K562 (cell line): ENCODE data around the gene BCAS1. TPM values are rescaled to one million over a fixed set of nuclear protein-coding genes. Genes with fewer than 3 reads are reported as not detected.

Experiments used
- ATAC-seq: fragments of 200-7000 bp; cut with Tn5 transposase; 3 replicates; pipeline ENCODE4 v1.9.1; 2020; ENCODE audit warnings: moderate library complexity
- BruUV-seq: library from RNA; stranded (reverse); fragments of 400-500 nt; replicated peaks from 2 replicates; lab custom pipeline; 2021; lab: Mats Ljungman, UMichigan
- CTCF ChIA-PET: fragments of 300-600 bp; formaldehyde crosslinking; extraction: SDS; loops from one replicate; lab custom pipeline; 2021; ENCODE audit warnings: low intra/inter-chr PET ratio; lab: Yijun Ruan, JAX
- POLR2A ChIA-PET: fragments of 300-600, 350-650 bp; sonication (Branson Sonifier 250); formaldehyde crosslinking; extraction: SDS; loops from one replicate; lab custom pipeline; 2021; ENCODE audit warnings: antibody characterized with exemption, inconsistent platforms; lab: Yijun Ruan, JAX
- DNase-seq, 4 experiments: peaks; one replicate each; pipeline versions ENCODE4 v3.0.0 to v3.0.0-alpha.2; 2011 to 2018; ENCODE audit warnings: low spot score in 3 of 4, mixed read lengths in 3 of 4; ENCODE audit errors: extremely low read depth in 1 of 4
- FAIRE-seq: peaks from 2 replicates; lab custom pipeline; 2011; peaks lifted over from hg19 to GRCh38; lab: Jason Lieb, UNC
- H2AFZ ChIP-seq: 2 replicates; pipeline ENCODE4 v1.6.0; 2011; ENCODE audit warnings: low read depth, low read length, control low read depth, inconsistent platforms
- H3K27ac ChIP-seq: fragments of 200-600 bp; 3 replicates; pipeline ENCODE4 v1.8.0; 2011; ENCODE audit warnings: low read depth, mild to moderate bottlenecking, control low read depth, inconsistent platforms, low read length, moderate library complexity, mixed read lengths; ENCODE audit errors: extremely low read depth
- H3K27me3 ChIP-seq, 2 experiments: fragments of 300-600 bp in 1 of 2; 2 replicates in 1 of 2; 3 replicates in 1 of 2; pipeline versions ENCODE4 v1.6.0 to v1.8.0; 2011; ENCODE audit warnings: inconsistent platforms in 2 of 2, low read length in 2 of 2, mild to moderate bottlenecking in 1 of 2, mixed read lengths in 1 of 2, moderate library complexity in 1 of 2; ENCODE audit not compliant: control insufficient read depth in 2 of 2, insufficient read depth in 2 of 2
- H3K36me3 ChIP-seq: fragments of 300-600 bp; 3 replicates; pipeline ENCODE4 v1.8.0; 2011; ENCODE audit warnings: mild to moderate bottlenecking, low read length, inconsistent platforms; ENCODE audit not compliant: control insufficient read depth, insufficient read depth
- H3K4me1 ChIP-seq, 2 experiments: fragments of 200-600 bp in 1 of 2; replicated peaks in 1 of 2; 2 replicates in 1 of 2; 3 replicates in 1 of 2; pipeline versions ENCODE4 v1.5.1 to v1.8.0; 2011; ENCODE audit warnings: inconsistent platforms in 2 of 2, low read length in 2 of 2, mild to moderate bottlenecking in 1 of 2, mixed read lengths in 1 of 2, moderate library complexity in 1 of 2; ENCODE audit not compliant: control insufficient read depth in 2 of 2, insufficient read depth in 2 of 2
- H3K4me2 ChIP-seq: 2 replicates; pipeline ENCODE4 v1.6.1; 2011; ENCODE audit warnings: low read length, control low read depth, inconsistent platforms, mixed read lengths; ENCODE audit not compliant: insufficient read depth
- H3K4me3 ChIP-seq: fragments of 200-600 bp; sonication (generic), shearing (Covaris generic); 2 replicates; pipeline ENCODE4 v1.5.1; 2016; ENCODE audit warnings: control low read depth, inconsistent platforms
- H3K79me2 ChIP-seq: fragments of 200-600 bp; 3 replicates; pipeline ENCODE4 v1.8.0; 2011; ENCODE audit warnings: low read length, inconsistent platforms; ENCODE audit not compliant: control insufficient read depth, insufficient read depth
- H3K9ac ChIP-seq, 2 experiments: 2 replicates each; pipeline versions ENCODE4 v1.6.0 to v1.6.1; 2011; ENCODE audit warnings: low read depth in 2 of 2, low read length in 2 of 2, control low read depth in 1 of 2, inconsistent platforms in 1 of 2, mild to moderate bottlenecking in 1 of 2, mixed read lengths in 1 of 2; ENCODE audit not compliant: insufficient read depth in 1 of 2
- H3K9me1 ChIP-seq: one replicate; pipeline ENCODE4 v1.6.0; 2011; ENCODE audit warnings: inconsistent platforms, mild to moderate bottlenecking, low read length, moderate library complexity; ENCODE audit not compliant: control insufficient read depth, insufficient read depth
- H3K9me3 ChIP-seq: replicated peaks from 2 replicates; pipeline ENCODE4 v1.5.1; 2011; ENCODE audit warnings: low read depth, low read length, inconsistent platforms; ENCODE audit not compliant: control insufficient read depth, insufficient read depth
- H4K20me1 ChIP-seq: replicated peaks from 2 replicates; pipeline ENCODE4 v1.6.1; 2011; ENCODE audit warnings: low read length, inconsistent platforms, mixed read lengths; ENCODE audit not compliant: control insufficient read depth, insufficient read depth
- ARHGAP35 ChIP-seq: fragments of 450-650 bp; IDR thresholded peaks from 2 replicates; pipeline ENCODE4 v1.6.1; 2018; ENCODE audit not compliant: partially characterized antibody
- BCL6 ChIP-seq: fragments of 250-450 bp; sonication (Bioruptor Pico); IDR thresholded peaks from 2 replicates; pipeline ENCODE4 v1.4.0; 2020
- IFI16 ChIP-seq: fragments of 250-450 bp; sonication (Bioruptor Pico); IDR thresholded peaks from 2 replicates; pipeline ENCODE4 v2.1.2; 2022; ENCODE audit warnings: mild to moderate bottlenecking, inconsistent platforms
- L3MBTL2 ChIP-seq: fragments of 450-650 bp; IDR thresholded peaks from 2 replicates; pipeline ENCODE4 v1.6.1; 2016; ENCODE audit warnings: mild to moderate bottlenecking, moderate library complexity
- MAFF ChIP-seq: IDR thresholded peaks from 2 replicates; pipeline ENCODE4 v1.6.1; 2012; ENCODE audit warnings: low read length, improper control_type of control experiment
- MEIS2 ChIP-seq: fragments of 450-650 bp; IDR thresholded peaks from 2 replicates; pipeline ENCODE4 v1.6.1; 2014; ENCODE audit warnings: mild to moderate bottlenecking; ENCODE audit not compliant: partially characterized antibody
- PKNOX1 ChIP-seq: fragments of 450-650 bp; IDR thresholded peaks from 2 replicates; pipeline ENCODE4 v1.6.1; 2016
- POLR2A ChIP-seq: fragments of 450-650 bp; conservative IDR thresholded peaks from 2 replicates; pipeline ENCODE4 v1.6.1; 2016
- POLR2H ChIP-seq: IDR thresholded peaks from 2 replicates; pipeline ENCODE4 v1.6.1; 2016; ENCODE audit warnings: missing genetic modification characterization, low read depth, mild to moderate bottlenecking, control low read depth, missing compliant biosample characterization, moderate library complexity
- RBFOX2 ChIP-seq: fragments of 200-400 bp; formaldehyde crosslinking; IDR thresholded peaks from 2 replicates; pipeline ENCODE4 v1.6.1; 2017; ENCODE audit warnings: low read depth, mild to moderate bottlenecking, low read length, moderate library complexity
- RBM14 ChIP-seq: fragments of 200-400 bp; formaldehyde crosslinking; IDR thresholded peaks from 2 replicates; pipeline ENCODE4 v1.6.1; 2018; ENCODE audit warnings: low read depth, mild to moderate bottlenecking, low read length, moderate library complexity, borderline replicate concordance; ENCODE audit not compliant: insufficient read depth
- RBM25 ChIP-seq: fragments of 200-400 bp; formaldehyde crosslinking; IDR thresholded peaks from 2 replicates; pipeline ENCODE4 v1.6.1; 2018; ENCODE audit warnings: low read length, low read depth, moderate library complexity; ENCODE audit not compliant: severe bottlenecking
- ZBTB11 ChIP-seq, 3 experiments: fragments of 200-800 bp in 1 of 3; fragments of 250-450 bp in 1 of 3; fragments of 450-650 bp in 1 of 3; sonication (Bioruptor Pico) in 1 of 3; sonication (Bioruptor generic) in 1 of 3; formaldehyde crosslinking in 1 of 3; IDR thresholded peaks; 2 replicates each; pipeline versions ENCODE4 v1.6.1 to v1.8.0; 2016 to 2022; ENCODE audit warnings: mild to moderate bottlenecking in 2 of 3, missing genetic modification characterization in 2 of 3, missing compliant biosample characterization in 1 of 3, moderate library complexity in 1 of 3
- ZNF23 ChIP-seq: fragments of 250-450 bp; sonication (Bioruptor Pico); IDR thresholded peaks from 2 replicates; pipeline ENCODE4 v1.4.0; 2020; ENCODE audit warnings: mild to moderate bottlenecking
- ZNF316 ChIP-seq: fragments of 450-650 bp; IDR thresholded peaks from 2 replicates; pipeline ENCODE4 v1.6.1; 2016
- ZNF384 ChIP-seq: IDR thresholded peaks from 2 replicates; pipeline ENCODE4 v1.6.1; 2012; ENCODE audit warnings: low read depth, low read length, improper control_type of control experiment
- WGBS: fragments of 100-300 bp; shearing (Covaris generic); methylation state at CpG from one replicate; pipeline ENCODE4 v1.1.6; 2016; ENCODE audit warnings: low coverage, mixed read lengths; ENCODE audit not compliant: insufficient coverage; ENCODE audit errors: missing lambda C conversion rate; 5-methylcytosine and 5-hydroxymethylcytosine counted together
- in situ Hi-C: fragments of 300-500 bp; cut with MboI; formaldehyde crosslinking; loops from 4 replicates; pipeline ENCODE4 v1.15.0; 2018; ENCODE audit warnings: inconsistent platforms, mixed read lengths
- intact Hi-C: fragments of 100-400 bp; cut with micrococcal nuclease; formaldehyde crosslinking; loops from 2 replicates; pipeline ENCODE4 v1.14.2; 2022
- polyA plus RNA-seq, 8 experiments: library from polyadenylated mRNA; depleted of rRNA in 4 of 8; stranded (reverse) in 5 of 8; unstranded in 3 of 8; fragments of >200 nt; fragmentation: Nextera tagmentation in 2 of 8; fragmentation: Illumina TruSeq in 1 of 8; extraction: Ambion mirVana in 2 of 8; extraction: Trizol in 1 of 8; gene quantifications; 2 replicates each; pipeline versions ENCODE4 v1.2.1 to v1.2.3, GENCODE V29; 2011 to 2014; ENCODE audit warnings: inconsistent platforms in 1 of 8, missing spikeins in 1 of 8
- total RNA-seq, 7 experiments: library from RNA; depleted of rRNA in 6 of 7; stranded (reverse); fragments of >200 nt in 6 of 7; fragmentation: Illumina TruSeq in 2 of 7; extraction: Trizol in 2 of 7; gene quantifications; 2 replicates each; pipeline versions ENCODE4 v1.2.1 to v1.2.3, GENCODE V29; 2011 to 2021; ENCODE audit warnings: low replicate concordance in 1 of 7

BCAS1 gene
- total and polyA plus RNA-seq, 9 of the 15 experiments (the other 6 are each of a cell fraction or from before 2014, with no cell fraction given), result 0.18 to 2.3 (median 0.93) TPM

DNA sequence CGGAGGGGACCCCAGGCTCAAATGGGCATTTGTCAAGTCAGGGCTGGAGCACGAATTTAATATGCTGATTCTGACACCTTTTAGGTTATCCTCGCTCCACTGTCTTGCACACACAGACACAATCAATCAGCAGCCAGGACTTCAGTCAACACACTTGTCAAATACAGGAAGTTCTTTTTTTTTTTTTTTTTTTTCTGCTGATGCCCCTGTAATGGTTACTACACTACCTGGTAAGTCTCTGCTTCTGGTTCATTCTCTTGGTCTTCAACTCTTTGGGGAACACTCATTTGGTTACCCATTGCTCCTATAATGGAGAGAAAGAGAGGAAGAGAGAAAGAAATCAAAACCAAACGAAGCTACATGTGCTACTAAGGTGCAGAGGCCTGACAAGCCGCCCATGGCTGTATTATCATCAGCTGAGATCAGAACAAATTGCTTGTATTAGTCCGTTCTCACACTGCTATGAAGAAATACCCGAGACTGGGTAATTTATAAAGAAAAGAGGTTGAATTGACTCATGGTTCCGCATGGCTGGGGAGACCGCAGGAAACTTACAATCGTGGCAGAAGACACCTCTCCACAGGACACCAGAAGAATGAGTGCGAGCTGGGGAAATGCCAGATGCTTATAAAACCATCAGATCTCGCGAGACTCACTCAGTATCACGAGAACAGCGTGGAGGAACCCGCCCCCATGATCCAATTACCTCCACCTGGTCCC lies 11.8 kb downstream of the BCAS1 start:
- peaks cover 2% of the 10 kb centered on the region in 2 experiments; a peak in 1 of 5 replicates for H3K4me1 ChIP-seq
- H3K27me3 ChIP-seq, result no peaks in the 10 kb centered on the region
- TSS peak; percentile 79 for BruUV-seq
- 29% methylated on average over 16 of the region's 16 CpGs for WGBS
- POLR2A ChIA-PET, result interaction anchor here (0.5 to 1.3 kb wide), 4 partner anchors 12 to 507 kb away, joined by 3 read pairs; no protein-coding TSS in a partner anchor
- no peak overlapping the region for H3K27ac ChIP-seq
- no peaks in the 10 kb centered on the region for H3K79me2 ChIP-seq
- CTCF ChIA-PET, result no interaction called here
- H3K9me1 ChIP-seq, result no peaks in the 10 kb centered on the region
- H3K9me3 ChIP-seq, result no peaks in the 10 kb centered on the region; the same call in 1 of the 2 replicates
- in situ Hi-C loops (no loop called here), intact Hi-C loops (no loop called here)
- H2AFZ ChIP-seq, result peak overlapping the region; percentile 68
- H4K20me1 ChIP-seq, result no peaks in the 10 kb centered on the region
- no peaks in the 10 kb centered on the region for H3K36me3 ChIP-seq
- no peak for FAIRE-seq
- no peak overlapping the region for H3K9ac ChIP-seq
- peak in 1 of 4 experiments; percentile 41 for DNase-seq
- no peak overlapping the region for H3K4me3 ChIP-seq
- ATAC-seq, result peak; percentile 59
- no peak overlapping the region; the same call in 1 of the 2 replicates for H3K4me2 ChIP-seq
- TF ChIP-seq ARHGAP35 (peak; percentile 81), L3MBTL2 (peak; percentile 42; the same call in 1 of the 2 replicates), PKNOX1 (peak; percentile 43; the same call in 1 of the 2 replicates), ZBTB11 (CRISPR knock-in tag; IDR thresholded peaks at IDR 0.05) (peak in 1 of 3 experiments; percentile 61; a peak in 1 of 6 replicates), MEIS2 (peak; percentile 89), RBFOX2 (0 out of 2 replicates have a peak, but pooled peaks have one; percentile 22), ZNF23 (no peak), BCL6 (no peak), MAFF (peak; percentile 26; the same call in 1 of the 2 replicates), POLR2A (0 out of 2 replicates have a peak, but pooled peaks have one; percentile 22), RBM14 (no peak), ZNF384 (peak; percentile 67; the same call in 1 of the 2 replicates), RBM25 (peak; percentile 80), POLR2H (tag) (peak; percentile 43; the same call in 1 of the 2 replicates), ZNF316 (0 out of 2 replicates have a peak, but pooled peaks have one; percentile 8), IFI16 (no peak)
